ENCODE measurements around the gene IL1RAPL2.

The IL1RAPL2 gene

GRCh38 chrX:104728456-104728855 lies 162.5 kb downstream of the IL1RAPL2 start:
- ChIA-PET CTCF (no interaction called here), POLR2A (ENCODE audit: low non-redundant PET) (no interaction called here)
- no peak for DNase-seq (ENCODE audit: low spot score)
- no peak overlapping the region for H3K27ac ChIP-seq
- no peak for TF ChIP-seq CTCF (conservative IDR thresholded peaks at IDR 0.05; ENCODE audit: low read depth)

GRCh38 chrX:104742355-104742754 lies 176.4 kb downstream of the IL1RAPL2 start:
- CTCF ChIA-PET: no interaction called here
- no peak overlapping the region for H3K27ac ChIP-seq
- DNase-seq (ENCODE audit: low spot score): no peak
- no peak for TF ChIP-seq CTCF (conservative IDR thresholded peaks at IDR 0.05; ENCODE audit: low read depth)
- POLR2A ChIA-PET (ENCODE audit: low non-redundant PET): no interaction called here

DNA sequence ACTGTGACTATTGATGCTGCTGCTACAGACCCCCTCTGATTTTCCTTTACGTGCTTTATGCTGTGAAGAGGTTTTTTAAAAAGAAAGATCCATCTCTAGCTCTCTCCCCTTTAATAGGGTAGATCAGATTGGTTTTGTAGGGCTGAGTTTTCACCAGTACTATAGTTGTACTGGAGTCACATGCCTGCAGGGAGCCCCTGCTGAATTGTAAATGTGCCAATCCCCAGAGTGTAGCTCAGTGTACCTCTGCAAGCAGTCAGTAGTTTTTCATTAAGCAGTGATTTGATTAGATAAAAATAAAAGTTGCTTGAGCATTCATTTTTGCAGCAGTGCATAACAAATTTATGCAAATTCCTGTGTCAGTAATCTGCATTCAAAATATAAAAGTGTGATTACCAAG lies 179.2 kb downstream of the IL1RAPL2 start:
- TF ChIP-seq CTCF (conservative IDR thresholded peaks at IDR 0.05; ENCODE audit: low read depth): no peak
- H3K27ac ChIP-seq: no peak overlapping the region
- no peak for DNase-seq (ENCODE audit: low spot score)
- POLR2A ChIA-PET (ENCODE audit: low non-redundant PET): no interaction called here
- CTCF ChIA-PET: no interaction called here

DNA sequence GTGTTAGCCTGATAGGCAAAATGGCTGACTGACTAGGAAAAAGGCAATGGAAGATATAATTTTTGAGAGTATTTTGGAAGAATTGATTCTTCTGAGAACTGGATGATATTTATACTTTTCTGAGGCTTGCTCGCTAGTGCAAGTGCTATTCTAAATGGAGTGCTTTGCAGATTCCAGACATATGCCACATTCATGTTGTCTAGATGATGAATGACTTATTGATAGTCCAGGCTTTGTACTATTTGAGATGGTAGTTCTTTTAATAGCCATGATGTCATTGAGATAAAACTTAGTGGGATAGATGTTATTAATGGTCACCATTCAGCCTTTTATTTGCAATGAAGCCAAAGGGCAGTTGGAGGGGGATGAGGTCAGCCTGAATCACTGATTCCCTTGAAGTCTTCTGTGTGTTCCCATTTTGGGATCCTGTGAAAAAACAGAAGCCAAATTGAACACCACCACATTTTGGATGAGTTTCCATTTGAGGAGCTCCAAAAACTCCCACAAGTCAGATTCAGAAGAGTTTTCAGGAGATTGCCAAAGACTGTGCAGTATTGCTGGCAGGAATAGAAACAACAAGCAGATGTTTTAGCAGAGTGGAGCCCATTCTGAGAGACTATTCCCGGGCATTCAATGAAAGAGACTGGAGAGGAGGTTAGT lies 184.1 kb downstream of the IL1RAPL2 start:
- ChIA-PET CTCF (interaction anchor here (0.6 kb wide), 1 partner anchor 71 kb away, joined by 3 read pairs; no protein-coding TSS in a partner anchor), POLR2A (ENCODE audit: low non-redundant PET) (no interaction called here)
- TF ChIP-seq CTCF (conservative IDR thresholded peaks at IDR 0.05; ENCODE audit: low read depth): no peak
- DNase-seq (ENCODE audit: low spot score): no peak
- no peak overlapping the region for H3K27ac ChIP-seq

DNA sequence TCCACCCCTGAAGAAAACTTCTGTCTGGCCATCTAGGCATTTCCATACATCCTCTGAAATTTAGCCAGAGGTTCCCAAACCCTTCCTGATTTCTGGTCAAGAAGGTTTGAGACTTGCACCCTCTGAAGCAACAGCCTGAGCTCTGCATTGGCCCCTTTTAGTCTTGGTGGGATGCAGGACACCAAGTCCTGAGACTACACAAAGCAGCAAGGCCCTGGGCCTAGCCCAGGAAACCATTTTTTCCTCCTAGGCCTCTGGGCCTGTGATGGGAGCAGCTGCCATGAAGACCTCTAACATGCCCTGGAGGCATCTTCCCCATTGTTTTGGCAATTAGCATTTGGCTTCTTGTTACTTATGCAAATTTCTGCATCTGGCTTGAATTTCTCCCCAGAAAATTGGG lies 196.6 kb downstream of the IL1RAPL2 start:
- POLR2A ChIA-PET (ENCODE audit: low non-redundant PET): no interaction called here
- no peak for TF ChIP-seq CTCF (conservative IDR thresholded peaks at IDR 0.05; ENCODE audit: low read depth)
- CTCF ChIA-PET: no interaction called here
- DNase-seq (ENCODE audit: low spot score): no peak
- H3K27ac ChIP-seq: no peak overlapping the region

- no peak for DNase-seq (ENCODE audit: low spot score)
- CTCF ChIA-PET: no interaction called here
- POLR2A ChIA-PET (ENCODE audit: low non-redundant PET): no interaction called here
- no peak overlapping the region for H3K27ac ChIP-seq
- TF ChIP-seq CTCF (conservative IDR thresholded peaks at IDR 0.05; ENCODE audit: low read depth): no peak
Measured at GRCh38 chrX:104789784-104790183, 223.8 kb downstream of the IL1RAPL2 start.

Data from RWPE1 (cell line).